A549 treated with RU486 at 1 μM for 4 hours (cell line): ENCODE results near the gene LPIN3. TPM values are rescaled to one million over a fixed set of nuclear protein-coding genes. Genes with fewer than 3 reads are reported as not detected.

ENCODE experiments used
- total RNA-seq: library from RNA; stranded (reverse); fragments of 200-300 nt; extraction: Qiagen RNA extraction; gene quantifications from 5 replicates; pipeline ENCODE4 v1.2.3, GENCODE V29; 2022; ENCODE audit warnings: low read depth

LPIN3 gene, protein sequence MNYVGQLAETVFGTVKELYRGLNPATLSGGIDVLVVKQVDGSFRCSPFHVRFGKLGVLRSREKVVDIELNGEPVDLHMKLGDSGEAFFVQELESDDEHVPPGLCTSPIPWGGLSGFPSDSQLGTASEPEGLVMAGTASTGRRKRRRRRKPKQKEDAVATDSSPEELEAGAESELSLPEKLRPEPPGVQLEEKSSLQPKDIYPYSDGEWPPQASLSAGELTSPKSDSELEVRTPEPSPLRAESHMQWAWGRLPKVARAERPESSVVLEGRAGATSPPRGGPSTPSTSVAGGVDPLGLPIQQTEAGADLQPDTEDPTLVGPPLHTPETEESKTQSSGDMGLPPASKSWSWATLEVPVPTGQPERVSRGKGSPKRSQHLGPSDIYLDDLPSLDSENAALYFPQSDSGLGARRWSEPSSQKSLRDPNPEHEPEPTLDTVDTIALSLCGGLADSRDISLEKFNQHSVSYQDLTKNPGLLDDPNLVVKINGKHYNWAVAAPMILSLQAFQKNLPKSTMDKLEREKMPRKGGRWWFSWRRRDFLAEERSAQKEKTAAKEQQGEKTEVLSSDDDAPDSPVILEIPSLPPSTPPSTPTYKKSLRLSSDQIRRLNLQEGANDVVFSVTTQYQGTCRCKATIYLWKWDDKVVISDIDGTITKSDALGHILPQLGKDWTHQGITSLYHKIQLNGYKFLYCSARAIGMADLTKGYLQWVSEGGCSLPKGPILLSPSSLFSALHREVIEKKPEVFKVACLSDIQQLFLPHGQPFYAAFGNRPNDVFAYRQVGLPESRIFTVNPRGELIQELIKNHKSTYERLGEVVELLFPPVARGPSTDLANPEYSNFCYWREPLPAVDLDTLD
- total RNA-seq, result 7.5 to 12.1 TPM (median 8.4 TPM) in 5 replicates

DNA sequence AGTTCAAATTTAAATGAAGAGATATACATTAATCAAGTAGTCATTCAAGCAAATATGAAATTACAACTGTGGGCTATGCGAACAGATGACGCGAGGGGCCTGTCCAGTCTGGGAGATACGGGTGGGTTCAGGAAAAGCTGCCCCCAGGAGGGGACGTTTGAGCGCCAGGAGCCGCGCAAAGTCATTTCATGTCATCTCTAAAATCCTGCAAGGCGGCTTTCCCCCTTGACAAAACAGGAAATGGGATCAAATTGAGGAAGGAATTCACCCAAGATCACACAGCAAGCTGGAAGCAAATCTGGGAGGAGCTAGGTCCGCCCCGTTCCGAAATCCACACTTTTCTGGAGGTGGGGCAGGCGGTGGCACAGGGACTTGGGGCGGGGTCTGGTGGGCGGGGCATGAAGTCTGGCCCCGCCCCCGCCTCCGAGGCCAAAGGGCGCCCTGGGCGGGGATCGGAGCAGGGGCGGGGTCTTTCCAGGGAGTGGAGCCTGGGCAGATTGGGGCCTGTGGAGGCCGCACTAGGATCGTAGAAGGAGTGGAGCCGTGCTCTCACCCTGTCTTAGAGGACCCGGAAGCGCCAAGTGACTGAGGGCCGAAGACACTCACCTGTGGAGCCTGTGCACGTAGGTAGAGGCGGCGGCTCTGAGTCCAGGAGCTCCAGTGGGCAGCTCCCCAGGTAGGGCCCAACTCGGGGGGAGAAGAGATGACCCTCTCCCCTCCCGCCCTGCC is at the start of gene LPIN3:
Gene LPIN3 (plus strand): TSS at position 495 of the 729 bp plus-strand sequence. CDS start 4,983 bp downstream, outside the sequence.

DNA sequence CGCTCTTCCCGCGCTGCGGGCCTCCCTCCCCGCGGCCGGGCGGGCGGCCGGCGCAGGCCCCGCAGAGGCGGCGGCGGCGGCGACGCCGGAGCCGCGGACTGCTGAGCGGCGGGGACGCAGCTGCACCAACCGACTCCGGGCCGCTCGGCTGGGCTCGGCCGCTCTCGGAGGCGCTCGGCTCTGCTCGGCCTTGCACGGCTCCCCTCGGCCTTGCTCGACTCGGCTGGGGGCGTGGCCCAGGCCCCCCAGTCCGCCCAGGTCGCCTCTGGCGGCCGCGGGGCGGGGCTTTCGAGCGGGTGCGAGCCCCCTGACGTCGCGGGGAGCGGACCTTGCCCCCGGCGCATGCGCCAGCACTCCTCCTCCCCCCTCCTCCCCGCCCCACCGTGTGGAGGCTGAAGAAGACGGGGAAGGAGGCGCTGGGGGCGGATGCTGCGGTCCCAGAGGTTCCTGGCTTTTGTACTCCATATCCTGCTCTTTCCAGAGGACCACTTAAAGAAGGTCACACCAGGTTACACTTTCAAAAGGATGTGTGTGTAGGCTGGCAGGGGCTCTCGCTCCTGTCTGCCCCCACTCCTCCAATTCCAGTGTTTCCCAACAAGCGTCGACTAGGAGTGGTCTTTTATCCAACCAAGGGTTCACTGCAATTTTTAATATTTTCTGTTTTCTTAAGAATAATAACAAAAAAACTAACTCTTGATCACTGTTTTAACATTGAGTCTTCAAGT is 22.9 kb upstream of the LPIN3 start, which contains the start of gene ZHX3:
Gene ZHX3 (minus strand): TSS at position 186 of the 725 bp plus-strand sequence. CDS start 112,815 bp downstream, outside the sequence.

DNA sequence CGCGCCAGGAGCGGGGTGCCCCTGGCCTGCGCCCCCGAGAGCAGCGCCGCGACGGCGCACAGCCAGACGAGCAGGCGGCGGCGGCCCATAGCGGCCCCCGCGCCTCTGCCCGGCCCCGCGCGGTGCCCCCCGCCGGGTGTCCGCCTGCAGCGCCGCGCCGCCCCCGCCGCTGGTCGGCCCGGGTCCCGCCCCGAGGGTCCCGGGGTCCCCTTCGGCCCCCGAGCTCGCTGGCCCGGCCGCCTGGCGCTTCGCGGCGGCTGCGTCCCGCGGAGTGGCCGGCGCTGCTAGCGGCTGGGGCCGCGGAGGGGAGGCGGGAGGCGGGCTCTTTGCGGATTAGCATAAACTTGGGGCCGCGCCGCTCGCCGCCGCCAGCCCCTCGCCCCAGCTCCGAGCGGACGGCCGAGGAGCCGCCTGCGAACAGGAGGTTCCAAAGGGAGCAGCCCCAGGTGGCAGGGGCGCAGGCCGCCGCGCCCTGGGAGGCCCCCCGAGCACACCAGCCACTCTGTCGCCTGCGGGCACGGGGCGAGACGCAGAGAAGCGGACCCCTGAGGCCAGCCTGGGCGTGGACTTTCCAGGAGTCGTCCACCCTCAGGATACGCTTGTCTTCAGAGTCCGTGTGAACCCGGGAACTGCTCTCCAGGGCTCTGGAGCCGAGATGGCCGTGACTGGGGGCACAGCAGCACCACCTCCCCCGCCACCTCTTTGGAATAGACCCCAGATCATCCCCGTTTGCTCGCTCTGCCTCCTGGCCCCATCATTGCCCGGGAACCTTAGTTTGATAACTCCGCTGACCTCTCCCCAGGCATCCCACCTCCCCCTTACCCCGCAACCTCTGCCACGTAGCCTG is 26.1 kb downstream of the LPIN3 start, which contains the start of gene EMILIN3:
Gene EMILIN3 (minus strand): TSS at position 273 of the 847 bp plus-strand sequence. CDS start 184 bp downstream, at position 89.

Other genes starting within 250 kb of the LPIN3 start
- gene PLCG1, start 203.3 kb upstream of the LPIN3 start, total RNA-seq, result 24.5 to 48.9 TPM (median 37.0 TPM) in 5 replicates
- 4.0 to 7.2 TPM (median 5.5 TPM) in 5 replicates for gene ZHX3, start 23.1 kb upstream of the LPIN3 start, total RNA-seq
- gene EMILIN3, start 26.0 kb downstream of the LPIN3 start, total RNA-seq, result 0.25 to 0.49 TPM (median 0.40 TPM) in 5 replicates